Fibroblast of the aortic adventitia (primary cell): Measurements from ENCODE around the gene PRKN. TPM values are rescaled to one million over a fixed set of nuclear protein-coding genes. Genes with fewer than 3 reads are reported as not detected.

Source experiments
- DNase-seq: peaks from one replicate; pipeline ENCODE4 v3.0.0-alpha.2; 2010; ENCODE audit warnings: low read depth
- H3K4me3 ChIP-seq: 2 replicates; pipeline ENCODE4 v1.5.1; 2011; ENCODE audit warnings: low read depth, mild to moderate bottlenecking, control low read depth, low read length, moderate library complexity
- CTCF ChIP-seq: IDR thresholded peaks from 2 replicates; pipeline ENCODE4 v1.5.1; 2011; ENCODE audit warnings: mild to moderate bottlenecking, low read length, control low read depth, inconsistent platforms; ENCODE audit not compliant: insufficient read depth
- total RNA-seq: library from RNA; depleted of rRNA; stranded (reverse); fragments of >200 nt; gene quantifications from 2 replicates; pipeline ENCODE4 v1.2.3, GENCODE V29; 2012; ENCODE audit warnings: low replicate concordance

PRKN gene
- total RNA-seq, 1 donor, result 2.0 TPM

DNA sequence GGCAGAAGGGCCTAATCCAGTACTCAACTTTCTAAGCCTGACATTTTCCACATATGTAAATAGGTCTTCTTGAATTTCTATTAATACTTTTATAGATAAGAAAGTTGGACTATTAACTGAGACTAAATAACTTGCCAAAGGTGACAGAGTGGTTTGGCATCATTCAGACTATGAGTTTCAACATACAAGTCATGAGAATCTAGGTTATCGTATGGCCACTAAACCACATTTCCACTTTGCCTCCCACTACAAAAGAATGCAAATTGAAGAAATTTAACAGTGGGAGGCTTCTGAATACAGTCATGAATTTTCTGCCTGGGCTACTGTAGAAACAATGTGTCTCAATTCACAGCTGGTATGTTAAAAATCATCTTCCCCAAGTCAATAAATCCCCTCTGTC lies 922.7 kb downstream of the PRKN start:
- H3K4me3 ChIP-seq, result no peak overlapping the region
- TF ChIP-seq CTCF, result no peak
- no peak for DNase-seq

DNA sequence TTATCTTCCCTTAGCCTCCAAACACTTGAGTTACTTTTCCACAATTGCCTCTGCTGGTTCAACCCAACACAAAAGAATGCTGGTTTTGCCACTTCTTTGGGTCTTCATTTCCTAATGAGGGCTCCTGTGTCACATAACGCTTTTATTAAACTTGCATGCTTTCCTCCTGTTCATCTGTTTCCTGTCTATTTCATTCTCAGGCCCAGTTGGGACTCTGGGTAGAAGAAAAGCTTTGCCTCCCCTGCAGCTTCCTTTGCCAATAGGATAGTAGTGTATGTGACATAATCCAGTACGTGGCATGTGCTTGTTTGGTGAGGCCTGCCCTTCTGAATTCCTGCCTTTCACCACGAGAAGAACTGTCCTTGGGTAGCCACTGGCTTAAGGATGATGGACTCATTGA lies 924.4 kb downstream of the PRKN start:
- DNase-seq, result no peak
- H3K4me3 ChIP-seq, result no peak overlapping the region
- no peak for TF ChIP-seq CTCF

- DNase-seq, result no peak
- H3K4me3 ChIP-seq, result no peak overlapping the region
- no peak for TF ChIP-seq CTCF
Measured at GRCh38 chr6:161802231-161802630, 925.3 kb downstream of the PRKN start.

DNA sequence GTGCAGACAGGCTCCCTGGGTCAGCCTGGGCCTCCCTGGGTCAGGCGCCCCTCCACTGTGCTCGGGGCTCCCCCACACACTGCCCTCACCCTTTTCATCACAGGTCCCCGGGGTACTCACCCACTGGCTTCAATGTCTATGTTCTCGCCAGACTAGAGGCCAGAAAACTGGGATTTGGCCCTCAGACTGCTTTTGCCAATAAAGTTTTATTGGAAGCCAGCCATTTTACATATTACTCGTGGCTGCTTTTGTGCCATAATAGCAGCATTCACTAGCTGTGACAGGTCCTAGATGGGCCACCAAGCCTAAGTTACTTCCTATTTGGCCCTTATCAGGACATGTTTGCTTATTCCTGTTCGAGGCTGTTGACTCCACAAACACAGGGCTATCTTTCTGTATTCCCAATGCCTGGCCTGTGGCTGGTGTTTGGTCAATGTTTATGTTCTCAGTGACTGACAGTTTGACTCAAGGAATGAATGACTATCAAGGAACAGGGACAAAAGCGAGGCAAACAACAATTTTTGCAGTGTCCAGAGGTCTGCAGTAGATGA lies 928.6 kb downstream of the PRKN start:
- DNase-seq, result no peak

DNA sequence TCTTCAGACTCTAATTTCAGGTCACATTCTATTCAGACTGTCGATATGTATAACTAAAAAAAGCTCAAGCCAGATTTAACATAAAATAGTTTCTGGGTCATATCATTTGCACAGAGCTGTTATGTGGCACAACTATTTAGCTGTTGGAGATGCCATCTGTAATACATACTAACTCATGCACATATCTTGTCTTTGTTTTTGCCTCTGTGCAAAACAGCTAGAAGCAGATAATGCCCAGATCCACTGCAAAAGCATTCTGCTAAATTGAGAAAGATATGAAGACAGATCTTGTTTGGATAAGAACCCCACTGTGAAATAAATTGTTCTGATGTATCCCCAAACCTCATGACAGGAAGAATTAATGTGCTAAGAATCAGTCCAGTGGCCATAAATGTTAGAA lies 930.9 kb downstream of the PRKN start:
- no peak for DNase-seq
- H3K4me3 ChIP-seq, result no peak overlapping the region
- TF ChIP-seq CTCF, result no peak

More for the DNA sequence above, 928.6 kb downstream of the PRKN start:
- no peak for TF ChIP-seq CTCF
- no peak overlapping the region for H3K4me3 ChIP-seq

DNA sequence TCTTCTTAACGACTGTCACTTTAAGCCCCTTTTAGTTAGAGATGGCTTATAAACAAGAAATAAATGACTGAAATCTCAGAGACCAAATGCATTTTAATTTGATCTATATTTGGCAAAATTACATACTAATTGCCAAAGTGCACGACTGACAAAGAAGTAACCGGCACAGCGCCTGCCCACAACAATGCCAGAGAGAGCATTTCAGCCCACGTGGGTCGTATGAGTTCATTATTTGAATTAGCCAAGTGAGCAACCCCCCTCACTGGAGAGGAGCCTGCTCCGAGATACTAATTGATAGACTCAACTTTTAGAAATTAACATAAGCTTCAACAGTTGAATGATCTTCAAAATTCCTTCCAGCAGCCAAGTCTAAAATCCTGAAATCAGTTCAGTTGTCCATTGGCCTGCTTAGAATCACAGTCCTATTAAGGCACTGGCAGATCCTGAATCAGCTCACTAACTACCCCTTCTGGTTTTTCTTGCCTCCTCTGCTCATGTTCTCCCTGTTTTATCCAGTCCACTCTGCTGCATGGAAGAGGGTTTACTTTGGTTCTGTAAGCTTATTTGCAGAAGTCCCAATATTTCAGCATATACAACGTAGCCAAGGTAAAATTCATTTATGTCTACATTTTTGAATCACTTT lies 934.6 kb downstream of the PRKN start:
- DNase-seq, result no peak
- no peak overlapping the region for H3K4me3 ChIP-seq
- TF ChIP-seq CTCF, result no peak

DNA sequence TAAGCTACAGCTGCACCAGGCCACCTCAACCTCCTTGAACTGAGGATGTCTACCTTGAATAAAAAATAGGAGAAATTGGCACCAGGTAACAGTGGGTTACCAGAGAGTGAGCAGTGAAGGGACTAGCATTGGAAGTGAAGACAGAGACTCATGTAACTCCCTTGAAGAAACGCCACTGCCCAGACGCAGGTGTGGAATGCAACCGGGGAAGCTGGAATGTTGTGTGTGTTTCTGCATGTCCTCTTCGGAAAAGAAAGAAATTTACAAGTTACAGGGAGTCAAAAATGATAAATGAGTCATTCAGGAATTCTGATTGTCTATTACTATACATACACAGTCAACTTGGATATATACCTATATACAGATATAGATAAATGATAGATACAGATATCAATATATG lies 939.0 kb downstream of the PRKN start:
- no peak for DNase-seq
- TF ChIP-seq CTCF, result no peak
- no peak overlapping the region for H3K4me3 ChIP-seq
